Ishikawa (cell line): ENCODE measurements around the gene PSENEN.

Experiments
- CEBPB ChIP-seq: IDR thresholded peaks from 2 replicates; pipeline ENCODE4 v1.6.1; 2012
- EP300 ChIP-seq: IDR thresholded peaks from 2 replicates; pipeline ENCODE4 v1.6.1; 2012; ENCODE audit warnings: borderline replicate concordance
- NFIC ChIP-seq: IDR thresholded peaks from 2 replicates; pipeline ENCODE4 v1.6.1; 2012
- RAD21 ChIP-seq: IDR thresholded peaks from 2 replicates; pipeline ENCODE4 v1.6.1; 2012; ENCODE audit warnings: low read depth
- TAF1 ChIP-seq: IDR thresholded peaks from 2 replicates; pipeline ENCODE4 v1.6.1; 2012; ENCODE audit warnings: low read depth, mild to moderate bottlenecking
- TCF12 ChIP-seq: IDR thresholded peaks from 2 replicates; pipeline ENCODE4 v1.6.1; 2012; ENCODE audit warnings: low read depth
- TEAD4 ChIP-seq: IDR thresholded peaks from 2 replicates; pipeline ENCODE4 v1.6.1; 2012
- YY1 ChIP-seq: IDR thresholded peaks from 2 replicates; pipeline ENCODE4 v1.6.1; 2012; ENCODE audit warnings: low read depth
- TF ChIP-seq, protein P1 (sequence below): IDR thresholded peaks from 2 replicates; pipeline ENCODE4 v1.6.1; 2012; ENCODE audit warnings: low read depth, mild to moderate bottlenecking
- TF ChIP-seq, protein P2 (sequence below): IDR thresholded peaks from 2 replicates; pipeline ENCODE4 v1.6.1; 2012

DNA sequence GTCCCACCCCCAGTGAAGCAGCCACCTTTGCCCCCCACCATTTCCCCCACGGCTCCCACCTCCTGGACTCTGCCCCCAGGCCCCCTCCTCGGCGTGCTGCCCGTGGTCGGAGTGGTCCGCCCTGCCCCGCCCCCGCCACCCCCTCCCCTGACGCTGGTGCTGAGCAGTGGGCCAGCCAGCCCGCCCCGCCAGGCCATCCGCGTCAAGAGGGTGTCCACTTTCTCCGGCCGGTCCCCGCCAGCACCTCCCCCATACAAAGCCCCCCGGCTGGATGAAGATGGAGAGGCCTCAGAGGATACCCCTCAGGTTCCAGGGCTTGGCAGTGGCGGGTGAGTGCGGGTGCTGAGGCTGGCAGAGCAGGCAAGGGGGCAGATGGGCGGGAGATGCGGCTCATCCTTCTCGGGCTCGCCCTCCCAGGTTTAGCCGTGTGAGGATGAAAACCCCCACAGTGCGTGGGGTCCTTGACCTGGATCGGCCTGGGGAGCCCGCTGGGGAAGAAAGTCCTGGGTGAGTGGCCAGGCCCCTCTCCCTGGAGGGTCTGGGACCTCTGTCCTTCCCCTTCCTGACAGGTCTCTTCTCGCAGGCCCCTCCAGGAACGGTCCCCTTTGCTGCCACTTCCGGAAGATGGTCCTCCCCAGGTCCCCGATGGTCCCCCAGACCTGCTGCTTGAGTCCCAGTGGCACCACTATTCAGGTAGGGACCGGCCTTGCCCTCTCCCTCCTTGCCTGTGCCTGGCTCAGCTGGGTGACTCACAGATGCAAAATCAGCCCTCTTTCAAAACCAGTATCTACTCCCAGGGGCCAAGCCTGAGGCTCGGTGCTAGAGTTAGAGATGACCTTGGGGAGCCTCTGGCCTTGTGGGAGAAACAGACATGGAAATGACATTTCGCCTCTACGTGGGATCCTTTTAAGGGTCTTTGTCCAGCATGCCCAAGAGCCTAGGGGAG is 12.0 kb upstream of the PSENEN start:
- TF ChIP-seq, protein P1, sequence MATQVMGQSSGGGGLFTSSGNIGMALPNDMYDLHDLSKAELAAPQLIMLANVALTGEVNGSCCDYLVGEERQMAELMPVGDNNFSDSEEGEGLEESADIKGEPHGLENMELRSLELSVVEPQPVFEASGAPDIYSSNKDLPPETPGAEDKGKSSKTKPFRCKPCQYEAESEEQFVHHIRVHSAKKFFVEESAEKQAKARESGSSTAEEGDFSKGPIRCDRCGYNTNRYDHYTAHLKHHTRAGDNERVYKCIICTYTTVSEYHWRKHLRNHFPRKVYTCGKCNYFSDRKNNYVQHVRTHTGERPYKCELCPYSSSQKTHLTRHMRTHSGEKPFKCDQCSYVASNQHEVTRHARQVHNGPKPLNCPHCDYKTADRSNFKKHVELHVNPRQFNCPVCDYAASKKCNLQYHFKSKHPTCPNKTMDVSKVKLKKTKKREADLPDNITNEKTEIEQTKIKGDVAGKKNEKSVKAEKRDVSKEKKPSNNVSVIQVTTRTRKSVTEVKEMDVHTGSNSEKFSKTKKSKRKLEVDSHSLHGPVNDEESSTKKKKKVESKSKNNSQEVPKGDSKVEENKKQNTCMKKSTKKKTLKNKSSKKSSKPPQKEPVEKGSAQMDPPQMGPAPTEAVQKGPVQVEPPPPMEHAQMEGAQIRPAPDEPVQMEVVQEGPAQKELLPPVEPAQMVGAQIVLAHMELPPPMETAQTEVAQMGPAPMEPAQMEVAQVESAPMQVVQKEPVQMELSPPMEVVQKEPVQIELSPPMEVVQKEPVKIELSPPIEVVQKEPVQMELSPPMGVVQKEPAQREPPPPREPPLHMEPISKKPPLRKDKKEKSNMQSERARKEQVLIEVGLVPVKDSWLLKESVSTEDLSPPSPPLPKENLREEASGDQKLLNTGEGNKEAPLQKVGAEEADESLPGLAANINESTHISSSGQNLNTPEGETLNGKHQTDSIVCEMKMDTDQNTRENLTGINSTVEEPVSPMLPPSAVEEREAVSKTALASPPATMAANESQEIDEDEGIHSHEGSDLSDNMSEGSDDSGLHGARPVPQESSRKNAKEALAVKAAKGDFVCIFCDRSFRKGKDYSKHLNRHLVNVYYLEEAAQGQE = no peak
- TF ChIP-seq TCF12 (no peak), NFIC (no peak), TAF1 (no peak), TEAD4 (no peak), YY1 (no peak), RAD21 (no peak), CEBPB (no peak), EP300 (no peak)
- TF ChIP-seq, protein P2, sequence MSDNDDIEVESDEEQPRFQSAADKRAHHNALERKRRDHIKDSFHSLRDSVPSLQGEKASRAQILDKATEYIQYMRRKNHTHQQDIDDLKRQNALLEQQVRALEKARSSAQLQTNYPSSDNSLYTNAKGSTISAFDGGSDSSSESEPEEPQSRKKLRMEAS = no peak
